Jurkat, Clone E6-1 (cell line): ENCODE results near the gene VNN1.
"Not testable (repeated sequence)": the region's sequence is repeated elsewhere in the genome, so short reads cannot be mapped to it uniquely, and the experiment has no call there.

ENCODE experiments used
- DNase-seq: peaks from one replicate; pipeline ENCODE4 v3.0.0-alpha.2; 2011; ENCODE audit warnings: low read depth, low spot score
- H3K4me3 ChIP-seq: 2 replicates; pipeline ENCODE4 v1.5.1; 2011; ENCODE audit warnings: mild to moderate bottlenecking, low read length, control low read depth, moderate library complexity

The VNN1 gene

GRCh38 chr6:132684272-132684671, 29.6 kb downstream of the VNN1 start:
- H3K4me3 ChIP-seq: no peak overlapping the region
- no peak for DNase-seq

DNA sequence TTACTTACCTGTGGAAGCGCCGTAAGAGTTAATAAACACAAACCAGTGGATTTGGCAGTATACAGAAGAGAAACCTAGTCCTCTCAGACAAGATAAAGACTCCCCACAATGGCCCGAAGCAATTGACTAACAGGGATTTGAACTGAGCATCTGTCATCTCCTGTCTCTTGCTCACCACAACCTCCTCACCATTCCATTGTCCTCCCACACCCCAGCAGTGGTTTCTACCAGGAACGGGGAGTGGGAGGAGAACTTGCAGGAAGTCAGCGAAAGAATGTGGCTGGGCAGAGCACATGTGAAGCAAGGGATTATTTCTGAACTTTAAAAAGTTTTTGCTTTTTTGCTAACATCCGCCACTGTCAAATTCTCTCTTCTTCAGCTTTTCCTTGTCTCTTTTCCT, 30.3 kb downstream of the VNN1 start:
- no peak for DNase-seq
- H3K4me3 ChIP-seq: no peak overlapping the region

DNA sequence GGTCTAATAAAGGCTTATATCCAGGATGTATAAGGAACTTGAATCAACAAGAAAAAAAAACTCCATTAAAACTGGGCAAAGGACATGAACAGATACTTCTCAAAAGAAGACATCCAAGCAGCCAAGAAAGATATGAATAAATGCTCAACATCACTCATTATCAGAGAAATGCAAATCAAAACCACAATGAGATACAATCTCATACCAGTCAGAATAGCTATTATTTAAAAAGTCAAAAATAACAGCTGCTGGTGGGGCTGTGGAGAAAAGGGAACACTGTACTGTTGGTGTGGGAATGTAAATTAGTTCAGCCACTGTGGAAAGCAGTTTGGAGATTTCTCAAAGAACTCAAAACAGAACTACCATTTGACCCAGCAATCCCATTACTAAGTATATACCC, 34.8 kb downstream of the VNN1 start:
- DNase-seq, H3K4me3 ChIP-seq: not testable (repeated sequence)

DNA sequence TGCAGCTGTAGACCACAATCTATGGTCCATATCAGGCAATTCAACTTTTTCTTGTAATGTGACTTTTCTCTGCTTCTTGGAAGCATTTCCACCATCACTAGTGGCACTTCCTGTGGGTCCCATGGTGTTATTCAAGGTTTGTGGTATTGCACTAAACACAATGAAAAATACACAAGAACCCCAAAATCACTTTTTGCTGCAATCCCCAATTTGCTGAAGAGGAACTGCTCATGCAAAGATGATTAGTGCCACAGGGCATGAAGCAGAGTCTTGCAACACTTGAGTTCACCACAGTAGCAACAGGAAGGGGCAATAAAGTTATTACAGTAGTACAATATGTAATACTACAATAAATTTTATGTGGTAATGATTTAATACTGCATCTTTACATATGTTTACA, 38.1 kb downstream of the VNN1 start:
- H3K4me3 ChIP-seq: no peak overlapping the region
- no peak for DNase-seq

- no peak for DNase-seq
- no peak overlapping the region for H3K4me3 ChIP-seq
These were observed 38.9 kb downstream of the VNN1 start for GRCh38 chr6:132675002-132675401.

DNA sequence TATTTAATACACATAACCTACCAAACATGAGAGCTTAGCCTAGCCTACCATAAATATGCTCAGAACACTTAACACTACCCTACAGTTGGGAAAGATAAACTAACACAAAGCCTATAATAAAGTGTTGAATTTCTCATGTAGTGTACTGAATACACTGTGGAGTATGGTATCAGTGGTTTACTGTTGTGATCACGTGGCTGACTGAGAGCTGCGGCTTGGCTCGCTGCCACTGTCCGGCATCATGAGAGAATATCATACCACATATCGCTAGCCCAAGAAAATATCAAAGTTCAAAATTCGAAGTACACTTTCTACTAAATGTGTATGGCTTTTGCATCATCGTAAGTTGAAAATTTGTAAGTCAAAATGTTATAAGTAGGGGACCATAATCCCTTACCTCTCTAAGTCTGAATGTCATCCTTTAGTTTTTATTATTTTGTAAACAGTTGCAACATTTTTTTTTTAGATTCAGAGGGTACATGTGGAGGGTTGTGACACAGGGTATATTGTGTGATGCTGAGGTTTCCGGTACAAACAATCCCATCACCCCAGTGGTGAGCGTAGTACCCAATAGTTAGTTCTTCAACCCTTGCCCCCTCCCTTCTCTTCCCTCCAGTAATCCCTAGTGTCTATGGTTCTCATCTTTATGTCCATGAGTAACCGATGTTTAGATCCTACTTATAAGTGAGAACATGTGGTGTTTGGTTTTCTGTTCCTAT, 40.3 kb downstream of the VNN1 start:
- DNase-seq: no peak
- H3K4me3 ChIP-seq: no peak overlapping the region

GRCh38 chr6:132671295-132671694, 42.6 kb downstream of the VNN1 start:
- DNase-seq: no peak

DNA sequence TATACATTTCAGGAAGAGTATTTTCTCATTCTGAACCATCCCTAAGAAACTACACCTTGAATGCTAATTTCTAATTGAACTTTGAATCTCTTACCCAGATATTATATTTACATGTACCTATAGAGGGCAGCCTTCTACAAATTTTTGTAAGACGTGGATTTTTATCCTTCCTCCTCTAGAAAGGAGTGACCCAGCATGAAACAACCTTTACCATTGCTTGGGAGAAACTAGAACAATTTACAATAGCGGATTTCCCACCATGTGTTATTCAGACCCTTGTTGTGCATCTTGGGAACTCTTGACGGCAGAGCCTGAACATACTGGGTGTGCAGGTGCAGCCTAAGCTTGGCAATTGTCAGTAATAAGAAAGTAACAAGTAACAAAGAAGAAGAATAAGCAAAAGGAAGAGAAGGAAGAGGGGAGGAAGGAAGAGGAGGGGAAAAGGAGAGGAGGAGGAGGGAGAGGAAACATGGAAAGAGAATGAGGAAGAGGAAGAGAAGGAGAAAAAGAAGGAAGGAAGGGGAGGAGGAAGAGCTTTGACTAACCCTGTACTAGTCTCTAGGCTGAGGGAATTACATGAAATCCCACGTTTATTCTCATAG, 44.1 kb downstream of the VNN1 start:
- no peak overlapping the region for H3K4me3 ChIP-seq
- no peak for DNase-seq

More at GRCh38 chr6:132671295-132671694, 42.6 kb downstream of the VNN1 start:
- no peak overlapping the region for H3K4me3 ChIP-seq

- H3K4me3 ChIP-seq: no peak overlapping the region
- DNase-seq: no peak
These were observed 47.7 kb downstream of the VNN1 start for GRCh38 chr6:132666118-132666517.

DNA sequence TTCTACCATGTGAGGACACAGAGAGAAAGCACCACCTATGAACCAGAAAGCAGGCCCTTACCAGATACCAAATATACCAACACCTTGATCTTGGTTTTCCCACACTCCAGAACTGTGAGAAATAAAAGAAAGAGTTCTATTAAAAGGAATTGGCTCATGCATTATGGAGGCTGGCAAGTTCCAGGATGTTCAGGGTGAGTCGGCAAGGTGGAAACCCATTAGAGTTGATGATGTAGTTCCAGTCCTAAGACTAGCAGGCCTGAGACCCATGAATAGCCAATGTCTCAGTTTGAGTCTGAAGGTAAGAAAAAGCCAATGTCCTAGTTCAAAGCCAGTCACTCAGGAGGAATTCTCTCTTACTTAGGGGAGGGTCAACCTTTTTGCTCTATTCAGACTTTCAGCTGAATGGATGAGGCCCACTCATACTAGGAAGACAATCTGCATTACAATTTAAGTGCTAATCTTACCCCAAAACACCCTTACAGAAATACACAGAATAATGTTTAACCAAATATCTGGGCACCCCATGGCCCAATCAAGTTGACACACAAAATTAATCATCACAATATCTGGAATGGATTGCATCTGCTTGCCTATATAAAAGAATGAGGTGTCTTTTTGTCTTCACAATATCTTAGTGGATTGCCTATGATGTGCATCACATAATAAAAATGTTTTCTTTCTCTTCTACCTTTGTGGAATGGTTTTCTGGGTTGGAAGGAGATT, 49.4 kb downstream of the VNN1 start:
- H3K4me3 ChIP-seq: no peak overlapping the region
- no peak for DNase-seq

DNA sequence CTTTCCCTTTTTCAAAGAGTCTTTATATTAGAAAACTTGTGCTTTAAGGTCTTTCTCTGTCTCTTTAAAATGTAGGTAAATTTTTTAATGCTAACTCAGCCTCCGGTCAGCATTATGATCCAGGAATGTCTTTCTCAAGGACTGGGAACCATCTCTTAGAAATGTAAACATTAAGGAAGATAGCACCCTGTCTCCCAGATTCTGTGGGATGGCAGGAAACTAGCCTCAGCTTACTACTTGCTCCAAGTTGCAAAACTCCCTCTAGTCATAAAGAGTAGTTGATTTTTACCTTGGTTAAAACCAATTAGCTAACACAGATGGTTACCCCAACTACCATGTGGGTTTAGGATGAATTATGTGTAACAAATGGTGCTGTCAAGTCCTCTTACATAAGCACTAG, 50.2 kb downstream of the VNN1 start:
- DNase-seq: no peak
- no peak overlapping the region for H3K4me3 ChIP-seq

DNA sequence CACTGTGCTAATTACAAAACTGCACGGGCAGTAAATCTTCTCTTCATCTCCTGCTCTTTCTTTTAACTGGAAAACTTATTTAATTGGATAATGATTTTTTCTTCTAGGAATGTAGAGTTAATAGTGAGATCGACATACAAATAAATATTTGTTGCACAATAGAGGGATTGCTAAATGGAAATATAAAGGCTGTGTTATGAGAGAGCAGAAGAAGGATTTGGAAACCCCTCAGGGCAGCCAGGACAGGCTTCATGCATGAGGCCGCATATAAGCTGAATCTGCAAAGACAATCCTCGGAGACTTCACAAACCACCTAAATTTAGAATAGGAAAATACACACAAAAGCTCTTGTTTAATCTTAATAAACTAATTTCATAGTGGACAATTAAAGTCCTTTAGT, 51.9 kb downstream of the VNN1 start:
- H3K4me3 ChIP-seq: no peak overlapping the region
- DNase-seq: no peak

DNA sequence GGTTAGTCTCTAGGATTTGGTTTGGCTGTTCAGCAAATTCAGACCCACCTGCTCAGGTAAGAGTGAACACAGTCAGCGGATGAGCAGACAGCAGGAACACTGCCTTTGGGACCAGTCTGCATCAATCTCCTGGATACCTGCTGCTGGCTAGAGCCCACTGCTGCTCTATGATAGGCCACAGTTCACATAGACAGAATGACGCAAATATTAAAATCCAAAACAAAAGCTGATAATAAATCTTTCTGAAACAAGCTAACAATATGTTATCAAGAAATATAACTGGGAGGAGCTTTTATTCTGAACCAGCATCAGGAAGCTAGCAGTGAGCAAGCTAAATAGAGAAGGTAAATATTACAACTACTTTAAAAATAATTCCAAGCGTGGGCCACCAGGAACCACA, 54.8 kb downstream of the VNN1 start, which contains the start of gene TAAR1:
Gene TAAR1 (minus strand): TSS at position 101 of the 400 bp plus-strand sequence. CDS start 13,179 bp downstream, outside the sequence.
- no peak for DNase-seq
- no peak within 1 kb of the TSS for H3K4me3 ChIP-seq

- no peak for DNase-seq
- H3K4me3 ChIP-seq: no peak overlapping the region
These were observed 62.8 kb downstream of the VNN1 start for GRCh38 chr6:132651062-132651461.

- no peak for DNase-seq
- no peak overlapping the region for H3K4me3 ChIP-seq
These were observed 63.4 kb downstream of the VNN1 start for GRCh38 chr6:132650429-132650828.

DNA sequence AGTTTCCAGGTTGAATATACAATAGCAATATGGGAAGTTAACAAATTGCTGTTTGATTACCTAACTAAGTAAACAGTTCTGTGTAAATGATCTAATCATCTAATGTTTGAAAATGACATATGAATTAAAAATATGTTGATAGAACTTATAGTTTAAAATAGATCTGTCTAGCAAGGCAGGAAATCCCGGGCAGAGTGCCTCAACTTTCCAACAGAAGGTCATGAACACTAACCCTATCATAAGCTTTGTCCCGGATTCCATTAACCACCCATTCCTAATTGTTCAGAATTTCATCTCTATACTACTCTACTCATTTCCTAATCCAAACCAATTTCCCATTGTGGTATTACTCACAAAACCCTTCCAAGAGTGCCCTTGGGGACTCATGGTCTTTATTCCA, 65.0 kb downstream of the VNN1 start:
- no peak for DNase-seq
- no peak overlapping the region for H3K4me3 ChIP-seq

DNA sequence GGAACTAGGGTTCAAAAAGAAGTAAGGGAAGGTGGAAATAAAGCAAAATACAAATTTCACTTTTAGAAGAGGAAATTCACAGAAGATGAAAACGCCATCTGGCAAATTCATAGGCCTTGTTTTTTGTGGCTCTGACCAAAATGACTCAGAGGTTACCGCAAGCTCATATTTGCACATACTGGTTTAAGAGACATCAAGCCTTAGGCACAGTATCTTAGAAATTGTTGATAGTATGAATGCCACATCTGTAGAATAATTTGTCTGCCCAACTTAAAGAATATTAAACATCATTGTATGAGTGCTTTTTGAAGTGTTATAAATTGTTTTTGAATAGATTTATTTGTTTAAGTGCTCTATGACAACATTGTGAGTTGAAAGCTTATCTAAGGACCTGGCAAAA, 65.5 kb downstream of the VNN1 start:
- peak; percentile 76 for DNase-seq
- no peak overlapping the region for H3K4me3 ChIP-seq

DNA sequence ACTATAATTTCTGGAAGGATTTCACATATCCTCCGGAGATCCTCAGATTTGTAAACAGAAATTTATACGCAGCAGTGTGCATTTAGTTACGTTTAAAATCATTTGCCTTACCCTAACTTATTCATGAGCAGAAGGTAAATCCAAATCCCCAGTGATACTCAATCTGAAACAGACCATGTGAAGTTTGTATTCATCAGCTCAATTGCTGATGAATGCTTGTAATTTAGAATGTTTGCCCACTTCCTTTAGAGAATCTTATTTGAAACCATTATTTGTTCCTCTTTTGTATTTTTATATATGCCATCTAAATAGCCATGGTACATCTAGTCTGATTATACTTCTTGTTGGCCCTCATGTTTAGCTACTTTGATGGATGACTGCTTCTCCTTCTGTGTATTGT, 70.3 kb downstream of the VNN1 start:
- no peak for DNase-seq
- H3K4me3 ChIP-seq: no peak overlapping the region

- H3K4me3 ChIP-seq, DNase-seq: not testable (repeated sequence)
These were observed 76.7 kb downstream of the VNN1 start for GRCh38 chr6:132637135-132637534.

DNA sequence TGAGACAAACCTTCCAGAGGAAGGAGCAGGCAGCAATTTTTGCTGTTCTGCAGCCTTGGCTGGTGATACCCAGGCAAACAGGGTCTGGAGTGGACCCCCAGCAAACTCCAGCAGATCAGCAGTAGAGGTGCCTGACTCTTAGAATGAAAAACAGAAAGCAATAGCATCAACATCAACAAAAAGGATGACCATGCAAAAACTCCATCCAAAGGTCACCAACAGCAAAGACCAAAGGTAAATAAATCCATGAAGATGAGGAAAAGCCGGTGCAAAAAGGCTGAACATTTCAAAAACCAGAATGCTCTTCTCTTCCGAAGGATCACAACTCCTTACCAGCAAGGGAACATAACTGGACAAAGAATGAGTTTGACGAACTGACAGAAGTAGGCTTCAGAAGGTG, 77.9 kb downstream of the VNN1 start:
- DNase-seq: not testable (repeated sequence)

More for the DNA sequence above, 77.9 kb downstream of the VNN1 start:
- H3K4me3 ChIP-seq: not testable (repeated sequence)
